B cell (primary cell): ENCODE data around the gene XYLB. TPM values are rescaled to one million over a fixed set of nuclear protein-coding genes. Genes with fewer than 3 reads are reported as not detected.
A peak's percentile ranks its signal among the peaks of the same experiment; 100 is the strongest.

ENCODE experiments used
- ATAC-seq: fragments of 200-7000 bp; cut with Tn5 transposase; one replicate; pipeline ENCODE4 v1.10.0; 2021; ENCODE audit warnings: low read depth, mild to moderate bottlenecking, moderate number of reproducible peaks, moderate library complexity
- CTCF ChIA-PET: fragments of 350-600 bp; sonication (Branson Sonifier 250); formaldehyde crosslinking; loops from one replicate; lab custom pipeline; 2021; ENCODE audit warnings: antibody characterized with exemption, inconsistent platforms; lab: Charles Lee
- POLR2A ChIA-PET: fragments of 350-600 bp; sonication (Branson Sonifier 250); formaldehyde crosslinking; loops from one replicate; lab custom pipeline; 2021; ENCODE audit warnings: antibody characterized with exemption; lab: Charles Lee
- DNase-seq: peaks from one replicate; pipeline ENCODE4 v3.0.0; 2013
- H2AFZ ChIP-seq: 2 replicates; pipeline ENCODE4 v1.6.1; 2012; ENCODE audit warnings: mild to moderate bottlenecking, low read depth, low read length; ENCODE audit not compliant: insufficient read depth, poor library complexity, severe bottlenecking
- H3K27ac ChIP-seq, 2 donors: 1 replicate in 1 of 2; 2 replicates in 1 of 2; pipeline ENCODE4 v1.5.1; 2012 to 2013; ENCODE audit warnings: low read length in 2 of 2, mild to moderate bottlenecking in 2 of 2, moderate library complexity in 1 of 2
- H3K27me3 ChIP-seq, 4 experiments: fragments of 200-600 bp in 1 of 4; sonication (generic) in 1 of 4; replicated peaks in 1 of 4; 1 replicate in 2 of 4; 2 replicates in 2 of 4; pipeline versions ENCODE4 v1.6.1 to v1.7.0; 2013 to 2016; ENCODE audit warnings: low read length in 3 of 4, mild to moderate bottlenecking in 2 of 4, mixed read lengths in 1 of 4, moderate library complexity in 1 of 4; ENCODE audit not compliant: insufficient read depth in 4 of 4, control insufficient read depth in 3 of 4; ENCODE audit errors: control extremely low read depth in 1 of 4
- H3K36me3 ChIP-seq, 2 experiments: replicated peaks in 1 of 2; 1 replicate in 1 of 2; 2 replicates in 1 of 2; pipeline versions ENCODE4 v1.6.1 to v1.7.1; 2013; ENCODE audit warnings: low read length in 1 of 2; ENCODE audit not compliant: insufficient read depth in 2 of 2, control insufficient read depth in 1 of 2; ENCODE audit errors: control extremely low read depth in 1 of 2, extremely low read depth in 1 of 2
- H3K4me1 ChIP-seq, 2 donors: fragments of 200-600 bp in 1 of 2; sonication (generic) in 1 of 2; 1 replicate in 1 of 2; 2 replicates in 1 of 2; pipeline versions ENCODE4 v1.5.1 to v1.6.1; 2013 to 2017; ENCODE audit warnings: low read length in 2 of 2; ENCODE audit not compliant: control insufficient read depth in 2 of 2, insufficient read depth in 2 of 2
- H3K4me2 ChIP-seq: replicated peaks from 2 replicates; pipeline ENCODE3; 2012; ENCODE audit warnings: mild to moderate bottlenecking, low read depth, low read length; ENCODE audit not compliant: poor library complexity, severe bottlenecking
- H3K4me3 ChIP-seq, 5 experiments: fragments of 200-600 bp in 1 of 5; sonication (generic) in 1 of 5; 1 replicate in 3 of 5; 2 replicates in 2 of 5; pipeline versions ENCODE4 v1.5.1 to v1.7.0; 2011 to 2016; ENCODE audit warnings: low read length in 4 of 5, mild to moderate bottlenecking in 4 of 5, low read depth in 2 of 5, control low read depth in 1 of 5, moderate library complexity in 1 of 5; ENCODE audit not compliant: insufficient read depth in 1 of 5; ENCODE audit errors: control extremely low read depth in 1 of 5, extremely low read depth in 1 of 5
- H3K79me2 ChIP-seq: fragments of 200-600 bp; sonication (generic); one replicate; pipeline ENCODE4 v1.6.0; 2016; ENCODE audit warnings: low read length; ENCODE audit not compliant: control insufficient read depth, insufficient read depth
- H3K9ac ChIP-seq: fragments of 200-600 bp; sonication (generic); 2 replicates; pipeline ENCODE4 v1.6.1; 2017; ENCODE audit warnings: mild to moderate bottlenecking, low read length, moderate library complexity
- H3K9me3 ChIP-seq, 3 donors: one replicate each; pipeline versions ENCODE4 v1.6.1 to v1.7.1; 2013; ENCODE audit warnings: low read length in 2 of 3; ENCODE audit not compliant: control insufficient read depth in 2 of 3, insufficient read depth in 1 of 3; ENCODE audit errors: control extremely low read depth in 1 of 3
- H4K20me1 ChIP-seq: 2 replicates; pipeline ENCODE4 v1.6.0; 2012; ENCODE audit warnings: mild to moderate bottlenecking, low read length; ENCODE audit not compliant: insufficient read depth, control insufficient read depth, poor library complexity, severe bottlenecking
- H3K27ac Mint-ChIP-seq: one replicate; pipeline ENCODE4 v1.8.0; 2021; ENCODE audit warnings: mixed read lengths
- H3K27me3 Mint-ChIP-seq: one replicate; pipeline ENCODE4 v1.8.0; 2021; ENCODE audit warnings: mixed read lengths
- H3K4me1 Mint-ChIP-seq: one replicate; pipeline ENCODE4 v1.8.0; 2021; ENCODE audit warnings: mixed read lengths
- H3K4me3 Mint-ChIP-seq: one replicate; pipeline ENCODE4 v1.8.0; 2021; ENCODE audit warnings: mixed read lengths
- H3K9me3 Mint-ChIP-seq: one replicate; pipeline ENCODE4 v1.8.0; 2022; ENCODE audit warnings: mixed read lengths; ENCODE audit not compliant: insufficient read depth
- CTCF ChIP-seq: fragments of 200-600 bp; IDR thresholded peaks from one replicate; pipeline ENCODE4 v1.8.0; 2022; ENCODE audit warnings: antibody characterized with exemption, mild to moderate bottlenecking
- EZH2 ChIP-seq: IDR thresholded peaks from 2 replicates; pipeline ENCODE4 v1.6.1; 2012; ENCODE audit warnings: borderline replicate concordance, low read depth, mild to moderate bottlenecking, moderate library complexity, low read length; ENCODE audit not compliant: insufficient read depth, poor library complexity, severe bottlenecking
- WGBS: methylation state at CpG from one replicate; pipeline ENCODE4 v1.1.5; 2013; ENCODE audit warnings: missing lambda C conversion rate; ENCODE audit not compliant: insufficient coverage; 5-methylcytosine and 5-hydroxymethylcytosine counted together
- intact Hi-C: fragments of 100-400 bp; cut with micrococcal nuclease; formaldehyde crosslinking; loops from one replicate; pipeline ENCODE4 v1.10.0; 2022
- polyA plus RNA-seq: library from polyadenylated mRNA; depleted of rRNA; stranded (reverse); fragments of >200 nt; gene quantifications from 2 replicates; pipeline ENCODE4 v1.2.3, GENCODE V29; 2012
- total RNA-seq, 2 donors: library from RNA; stranded (reverse); fragments of 120-200 nt in 1 of 2; gene quantifications; 1 replicate in 1 of 2; 2 replicates in 1 of 2; pipeline versions ENCODE4 v1.2.3 to v1.2.4, GENCODE V29; 2013 to 2022

The XYLB gene
- total and polyA plus RNA-seq, 2 donors (not counting 1 experiment from before 2014, with no cell fraction given): 0.19 to 0.71 TPM

DNA sequence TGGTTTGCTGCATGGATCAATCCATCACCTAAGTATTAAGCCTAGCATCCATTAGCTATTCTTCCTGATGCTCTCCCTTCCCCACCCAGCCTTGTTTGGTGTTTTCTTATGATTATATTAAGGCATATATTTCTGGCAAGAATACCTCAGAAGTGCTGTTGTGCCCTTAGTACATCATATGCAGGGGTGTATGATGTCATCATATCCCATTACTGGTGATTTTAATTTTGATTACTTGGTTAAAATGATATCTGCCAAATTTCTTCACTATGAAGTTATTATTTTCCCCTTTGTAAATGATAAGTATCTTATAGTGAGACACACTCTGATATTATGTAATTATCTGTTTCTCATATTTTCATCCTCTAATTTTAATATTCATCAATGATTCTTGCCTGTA lies 49.0 kb upstream of the XYLB start:
- H3K36me3 ChIP-seq: no peaks in the 10 kb centered on the region
- no peaks in the 10 kb centered on the region for H3K9me3 ChIP-seq
- no peak for ATAC-seq
- H3K27ac ChIP-seq: no peak overlapping the region
- no peak overlapping the region for H3K4me3 Mint-ChIP-seq
- H3K79me2 ChIP-seq: no peaks in the 10 kb centered on the region
- H3K4me1 Mint-ChIP-seq: no peaks in the 10 kb centered on the region
- H3K27ac Mint-ChIP-seq: no peak overlapping the region
- DNase-seq: no peak
- H3K27me3 Mint-ChIP-seq: peaks cover 16% of the 10 kb centered on the region
- no peak overlapping the region for H3K9ac ChIP-seq
- no peak overlapping the region for H3K4me2 ChIP-seq
- H3K9me3 Mint-ChIP-seq: no peaks in the 10 kb centered on the region
- CTCF ChIA-PET: interaction anchor here (0.6 to 4.1 kb wide), 12 partner anchors 46 to 1594 kb away, joined by 3 to 55 read pairs (median 4); partner anchors contain the start of genes ACAA1 and OXSR1
- TF ChIP-seq CTCF: no peak
- no peak for TF ChIP-seq EZH2
- no peak overlapping the region for H2AFZ ChIP-seq
- no peak overlapping the region for H3K4me3 ChIP-seq
- POLR2A ChIA-PET: no interaction called here
- no peaks in the 10 kb centered on the region for H3K27me3 ChIP-seq
- H4K20me1 ChIP-seq: no peaks in the 10 kb centered on the region
- H3K4me1 ChIP-seq: no peaks in the 10 kb centered on the region
- intact Hi-C loops: no loop called here

DNA sequence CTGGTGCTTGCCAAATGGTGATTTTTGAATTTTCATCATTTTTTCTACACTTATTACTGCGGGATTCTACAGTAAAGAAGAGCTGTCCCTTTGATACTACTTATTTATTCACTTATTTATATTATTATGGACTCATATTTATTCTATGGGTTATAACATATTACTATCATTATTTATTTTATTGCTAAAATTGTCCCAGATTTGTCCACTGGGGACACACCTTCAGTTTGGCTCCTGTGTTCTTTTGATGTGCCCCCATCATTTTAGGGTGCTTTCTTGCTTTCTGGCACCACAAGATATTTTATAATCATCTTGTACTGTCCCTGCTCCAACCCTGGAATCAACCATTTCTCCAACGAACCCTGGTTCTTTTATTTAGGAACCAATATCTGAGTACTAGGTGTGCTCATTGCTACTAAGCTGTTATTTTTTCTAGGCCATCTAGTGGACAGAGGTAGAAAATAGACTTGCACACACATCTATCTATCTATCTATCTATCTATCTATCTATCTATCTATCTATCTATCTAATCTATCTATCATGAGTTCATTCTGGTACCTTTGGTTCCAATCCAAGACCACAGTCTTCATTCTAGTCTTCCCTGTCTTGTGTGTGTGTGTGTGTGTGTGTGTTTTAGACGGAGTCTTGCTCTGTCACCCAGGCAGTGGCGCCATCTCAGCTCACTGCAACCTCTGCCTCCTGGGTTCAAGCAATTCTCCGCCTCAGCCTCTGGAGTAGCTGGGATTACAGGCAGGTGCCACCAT lies 48.5 kb upstream of the XYLB start:
- Histone ChIP-seq H3K4me3 (no peak overlapping the region), H3K9me3 (no peaks in the 10 kb centered on the region), H3K27ac (no peak overlapping the region), H3K27me3 (no peaks in the 10 kb centered on the region), H4K20me1 (no peaks in the 10 kb centered on the region), H3K4me2 (no peak overlapping the region), H3K79me2 (no peaks in the 10 kb centered on the region), H3K9ac (no peak overlapping the region), H3K4me1 (no peaks in the 10 kb centered on the region), H3K36me3 (no peaks in the 10 kb centered on the region), H2AFZ (no peak overlapping the region)
- ChIA-PET POLR2A (no interaction called here), CTCF (interaction anchor here (0.6 to 4.1 kb wide), 14 partner anchors 37 to 1594 kb away, joined by 3 to 55 read pairs (median 4); partner anchors contain the start of genes ACAA1, OXSR1 and XYLB)
- Mint-ChIP-seq H3K27ac (no peak overlapping the region), H3K9me3 (no peaks in the 10 kb centered on the region), H3K27me3 (peaks cover 16% of the 10 kb centered on the region), H3K4me1 (no peaks in the 10 kb centered on the region), H3K4me3 (no peak overlapping the region)
- 100% methylated on average over 2 of the region's 5 CpGs for WGBS
- intact Hi-C loops: no loop called here
- TF ChIP-seq EZH2 (no peak), CTCF (peak; percentile 66)
- ATAC-seq (no peak), DNase-seq (peak; percentile 29)
